H54 (cell line): ENCODE results near the gene PCCA.

Source experiments
- DNase-seq: peaks from one replicate; pipeline ENCODE4 v3.0.0; 2011; ENCODE audit warnings: low spot score, mixed read lengths; ENCODE audit not compliant: insufficient read length
- FAIRE-seq: peaks from 3 replicates; lab custom pipeline; 2011; peaks lifted over from hg19 to GRCh38; lab: Jason Lieb, UNC
- POLR2A ChIP-seq: IDR thresholded peaks from 2 replicates; pipeline ENCODE4 v1.6.1; 2011; ENCODE audit warnings: low read depth, mild to moderate bottlenecking, low read length

PCCA gene

DNA sequence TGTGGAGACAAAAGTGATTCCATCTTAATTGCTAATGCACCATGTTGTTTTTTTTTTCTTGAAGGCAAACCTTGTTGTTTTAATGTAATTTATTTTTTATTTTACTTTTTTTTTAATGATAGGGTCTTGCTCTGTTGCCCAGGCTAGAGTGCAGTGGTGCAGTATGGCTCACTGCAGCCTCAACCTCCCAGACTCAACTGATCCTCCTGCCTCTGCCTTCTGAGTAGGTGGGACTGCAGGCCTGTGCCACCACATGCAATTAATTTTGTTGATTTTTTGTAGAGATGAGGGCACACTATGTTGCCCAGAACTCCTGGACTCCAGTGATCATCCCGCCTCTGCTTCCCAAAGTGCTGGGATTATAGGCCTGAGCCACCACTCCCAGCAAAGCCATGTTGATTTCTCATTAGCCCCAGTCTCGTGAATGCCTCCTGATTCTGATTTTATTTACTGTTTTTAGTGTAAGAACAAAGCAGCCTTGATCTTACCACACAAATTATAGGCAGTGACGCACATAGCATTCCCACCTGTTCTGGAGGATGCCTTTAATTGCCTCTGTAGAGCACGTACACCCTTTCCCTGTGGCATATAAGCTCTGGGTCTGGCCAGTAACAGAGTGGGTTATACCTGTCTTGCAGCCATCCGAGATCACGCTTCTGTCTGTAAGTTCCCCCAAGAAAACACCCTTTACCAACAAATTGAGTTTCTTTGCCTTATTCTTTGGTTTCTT lies 349.3 kb downstream of the PCCA start:
- peak; percentile 69 for FAIRE-seq
- TF ChIP-seq POLR2A = no peak
- no peak for DNase-seq

DNA sequence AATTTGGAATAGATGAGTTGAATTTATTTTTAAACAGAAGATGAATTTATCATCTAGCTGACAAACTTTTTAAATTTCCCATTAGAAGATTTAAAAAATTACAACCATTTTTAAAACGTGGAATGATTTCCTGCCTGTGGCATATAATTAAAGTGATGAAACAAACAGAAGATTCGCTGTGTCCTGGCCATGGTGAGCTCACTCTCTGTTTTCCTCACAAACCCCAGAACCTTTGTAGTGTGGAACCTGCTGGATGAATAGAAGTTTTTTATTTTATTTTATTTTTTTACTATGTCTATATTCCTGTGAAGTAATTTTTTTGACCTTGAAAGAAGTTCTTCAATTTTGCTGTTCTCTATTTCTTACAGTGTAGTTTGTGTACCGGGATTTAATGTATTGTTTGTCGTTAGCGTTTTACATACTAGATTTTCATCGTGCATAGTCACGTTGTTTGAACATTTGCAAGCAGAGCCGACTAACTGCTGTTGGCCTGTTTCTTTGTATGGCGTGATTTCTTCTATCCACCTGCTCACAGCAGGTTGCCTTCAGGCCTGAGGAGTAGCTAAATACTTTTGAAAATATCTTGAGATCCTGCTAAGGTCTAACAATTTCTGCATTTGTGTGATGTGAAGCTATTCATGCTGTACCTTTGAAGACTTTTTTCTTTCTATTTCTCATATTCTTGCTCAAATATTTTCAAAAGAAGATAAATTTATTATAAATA lies 350.5 kb downstream of the PCCA start:
- peak; percentile 93 for FAIRE-seq
- no peak for TF ChIP-seq POLR2A
- no peak for DNase-seq

DNA sequence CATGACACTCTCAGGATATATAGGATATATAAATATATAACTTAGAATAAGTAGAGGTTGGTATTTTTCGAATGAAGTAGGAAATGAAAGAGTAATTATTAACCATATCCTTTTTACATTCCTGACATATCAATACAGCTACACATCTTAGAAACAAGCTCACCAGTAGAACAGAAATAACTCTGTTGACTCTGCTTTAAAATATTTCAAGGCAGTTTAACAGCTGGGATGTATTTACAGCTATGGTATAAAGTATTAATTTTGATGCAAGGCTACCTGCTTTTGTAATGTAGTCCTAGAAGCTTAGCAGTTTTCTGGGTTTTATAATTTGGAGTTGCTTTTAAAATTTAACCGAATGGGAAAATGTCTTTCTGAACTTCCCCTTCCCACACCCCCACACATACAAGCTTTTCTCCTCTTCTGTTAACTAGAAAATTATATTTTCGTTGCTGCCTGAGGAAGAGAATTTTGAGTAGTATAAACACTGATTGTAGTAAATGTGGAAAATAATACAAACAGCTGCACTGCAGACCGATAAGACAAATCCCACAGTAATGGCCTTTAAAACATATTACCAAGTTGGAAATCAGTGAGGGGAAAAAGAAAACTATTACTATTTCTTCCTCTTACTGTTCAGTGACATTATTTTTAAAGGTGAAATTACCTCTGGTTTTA lies 352.0 kb downstream of the PCCA start:
- FAIRE-seq (peak; percentile 93), DNase-seq (peak; percentile 26)
- no peak for TF ChIP-seq POLR2A

DNA sequence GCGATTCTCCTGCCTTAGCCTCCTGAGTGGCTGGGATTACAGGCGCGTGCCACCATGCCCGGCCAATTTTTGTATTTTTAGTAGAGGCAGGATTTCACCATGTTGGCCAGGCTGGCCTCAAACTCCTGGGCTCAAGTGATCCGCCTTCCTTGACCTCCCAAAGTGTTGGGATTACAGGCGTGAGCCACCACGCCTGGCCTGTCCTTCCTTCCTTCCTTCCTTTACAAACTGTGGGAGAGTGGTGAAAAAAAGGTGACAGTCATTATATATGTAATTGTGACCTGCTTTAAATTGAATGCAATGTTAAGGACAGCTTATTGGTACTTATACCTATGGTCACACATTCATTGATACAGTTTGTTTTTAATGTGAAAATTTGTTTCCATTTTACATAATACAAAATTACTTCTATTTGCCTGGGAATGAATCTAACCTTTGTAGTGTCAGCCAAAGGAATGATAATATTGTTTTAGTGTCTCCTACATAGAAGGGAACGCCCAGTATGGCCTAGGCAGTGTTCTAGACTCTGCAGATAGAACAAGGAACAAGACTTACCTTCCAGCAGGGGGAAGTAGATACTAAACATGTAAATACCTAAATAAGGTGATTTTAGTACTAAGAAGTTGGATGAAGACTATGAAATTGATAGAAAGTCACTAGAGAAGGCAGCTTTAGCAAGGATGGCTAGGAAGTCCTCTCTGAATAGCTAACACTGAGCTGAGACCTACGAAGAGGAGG lies 353.4 kb downstream of the PCCA start:
- DNase-seq (no peak), FAIRE-seq (peak; percentile 93)
- TF ChIP-seq POLR2A = no peak

DNA sequence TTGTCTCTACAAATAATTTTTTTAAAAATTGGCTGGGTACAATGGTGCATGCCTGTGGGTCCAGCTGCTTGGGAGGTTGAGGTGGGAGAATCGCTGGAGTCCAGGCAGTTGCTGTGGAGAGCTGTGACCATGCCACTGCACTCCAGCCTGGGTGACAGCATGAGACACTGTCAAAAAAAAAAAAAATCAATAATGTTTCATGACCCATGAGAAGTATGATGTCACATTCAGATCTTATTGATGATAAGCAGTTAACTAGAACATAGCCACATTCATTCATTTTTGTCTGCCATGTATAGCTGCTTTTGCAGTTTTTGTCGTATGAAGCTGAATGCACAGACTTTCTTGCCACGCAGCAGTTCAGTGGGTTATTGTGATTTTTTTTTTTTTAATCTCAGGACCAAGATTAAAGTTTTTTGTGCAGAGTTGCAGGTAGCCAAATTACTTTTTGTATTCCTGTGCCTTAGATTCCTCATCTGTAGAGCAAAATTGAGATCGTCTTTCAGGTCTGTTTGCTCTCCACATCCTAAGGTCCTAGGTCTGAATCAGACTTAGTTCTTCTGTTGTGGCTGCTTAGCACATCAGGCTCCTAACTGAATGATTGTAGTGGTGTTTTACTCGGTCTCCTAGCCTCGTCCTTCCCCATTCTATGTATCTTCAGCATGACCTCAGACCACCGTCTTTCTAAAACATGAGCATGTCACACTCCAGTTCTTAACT lies 354.5 kb downstream of the PCCA start:
- DNase-seq = no peak
- peak; percentile 94 for FAIRE-seq
- no peak for TF ChIP-seq POLR2A

DNA sequence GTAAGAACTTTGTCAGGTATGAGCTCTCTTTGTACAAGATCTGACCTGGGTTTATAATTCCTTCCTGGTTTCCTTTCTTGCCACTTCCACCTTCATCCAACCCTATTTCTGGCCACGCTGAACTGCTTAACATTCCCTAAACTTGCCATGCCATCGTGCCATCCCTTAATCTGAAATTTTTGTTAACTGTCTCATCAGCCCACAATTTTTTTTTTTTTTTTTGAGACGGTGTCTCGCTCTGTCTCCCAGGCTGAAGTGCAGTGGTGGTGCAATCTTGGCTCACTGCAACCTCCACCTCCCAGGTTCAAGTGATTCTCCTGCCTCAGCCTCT lies 355.1 kb downstream of the PCCA start:
- no peak for DNase-seq
- no peak for TF ChIP-seq POLR2A
- FAIRE-seq = no peak

DNA sequence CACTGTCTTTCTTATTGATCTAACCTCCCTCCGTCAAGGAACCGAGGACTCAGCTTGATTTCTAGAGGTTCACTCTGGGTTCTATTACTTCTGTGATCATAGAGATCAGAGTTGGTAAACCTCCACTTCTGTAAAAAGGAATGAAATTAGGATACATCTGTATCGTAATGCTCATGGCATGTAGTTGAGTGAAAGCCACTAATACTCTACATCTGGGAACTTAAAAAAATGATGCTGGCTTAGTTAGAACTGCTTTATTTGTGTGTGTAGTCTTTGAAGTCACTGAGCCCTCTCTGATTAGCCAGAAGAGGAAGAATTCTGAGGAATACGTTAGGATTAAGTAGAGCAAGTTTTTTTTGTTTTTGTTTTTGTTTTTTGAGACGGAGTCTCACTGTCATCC lies 358.9 kb downstream of the PCCA start:
- FAIRE-seq (peak; percentile 6), DNase-seq (no peak)
- TF ChIP-seq POLR2A = no peak

DNA sequence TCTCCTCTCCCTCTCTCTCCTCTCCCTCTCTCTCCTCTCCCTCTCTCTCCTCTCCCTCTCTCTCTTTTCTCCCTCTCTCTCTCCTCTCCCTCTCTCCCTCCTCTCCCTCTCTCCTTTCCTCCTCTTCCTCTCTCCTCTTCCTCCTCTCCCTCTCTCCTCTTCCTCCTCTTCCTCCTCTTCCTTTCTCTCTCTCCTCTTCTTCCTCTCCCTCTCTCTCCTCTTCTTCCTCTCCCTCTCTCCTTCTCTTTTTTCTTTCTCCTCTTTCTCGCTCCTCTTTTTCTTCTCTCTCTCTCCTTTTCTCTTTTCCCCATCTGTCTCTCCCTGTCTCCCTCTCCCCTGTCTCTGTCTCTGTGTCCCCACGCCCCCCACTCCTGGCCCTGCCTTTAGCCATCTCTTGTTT lies 363.0 kb downstream of the PCCA start:
- FAIRE-seq = no peak
- no peak for DNase-seq
- TF ChIP-seq POLR2A = no peak

DNA sequence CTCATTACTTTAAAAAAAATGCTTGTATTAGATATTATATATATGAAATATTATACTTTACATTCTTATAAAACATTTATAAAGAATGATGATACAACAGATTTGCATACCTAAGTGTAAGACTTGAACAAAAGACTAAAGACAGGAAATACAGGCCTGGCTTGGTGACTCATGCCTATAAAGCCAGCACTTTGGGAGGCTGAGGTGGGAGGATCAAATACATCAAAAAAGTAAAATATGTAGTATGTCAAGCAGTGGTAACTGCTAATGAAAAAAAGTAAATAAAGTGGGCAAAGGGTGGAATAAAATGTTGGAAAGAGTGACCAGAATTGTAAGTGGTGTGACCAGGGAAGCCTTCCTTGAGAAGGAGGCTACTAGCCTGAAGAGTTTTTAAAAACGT lies 366.0 kb downstream of the PCCA start:
- no peak for TF ChIP-seq POLR2A
- peak; percentile 40 for DNase-seq
- FAIRE-seq = peak; percentile 90

DNA sequence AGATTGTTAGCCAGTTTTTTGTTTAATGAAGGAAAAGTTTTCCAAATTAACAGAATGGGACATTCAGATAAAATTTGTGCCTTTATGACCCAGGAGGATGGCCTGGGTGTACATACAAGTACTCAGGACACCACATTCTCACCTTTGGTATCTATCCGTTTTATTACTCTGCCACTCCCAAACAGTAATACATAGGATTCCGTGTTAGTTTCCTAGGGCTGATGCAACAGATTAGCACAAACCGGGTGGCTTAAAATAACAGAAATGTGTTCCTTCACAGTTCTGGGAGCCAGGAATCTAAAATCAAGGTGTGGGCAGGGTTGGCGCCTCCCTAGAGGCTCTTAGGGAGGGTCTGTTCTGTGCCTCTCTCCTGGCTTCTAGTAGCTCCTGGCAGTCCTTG lies 369.8 kb downstream of the PCCA start:
- no peak for TF ChIP-seq POLR2A
- FAIRE-seq (peak; percentile 27), DNase-seq (no peak)

DNA sequence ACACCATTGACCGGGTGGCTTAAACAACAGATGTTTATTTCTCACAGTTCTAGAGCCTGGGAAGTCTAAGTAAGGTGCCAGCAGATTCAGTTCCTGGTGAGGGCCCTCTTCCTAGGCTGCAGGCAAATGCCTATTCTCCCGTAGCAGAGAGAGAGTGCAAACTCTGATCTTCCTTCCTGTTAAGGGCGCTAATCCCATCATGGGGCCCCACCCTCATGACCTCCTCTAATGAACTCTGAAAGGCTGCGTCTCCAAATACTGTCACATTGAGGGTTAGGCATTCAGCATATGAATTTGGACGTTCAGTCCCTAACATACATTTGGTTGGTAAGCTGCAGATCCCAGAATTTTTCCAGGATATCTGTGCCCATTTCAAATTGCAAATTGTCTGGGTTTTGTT lies 370.9 kb downstream of the PCCA start:
- no peak for DNase-seq
- no peak for TF ChIP-seq POLR2A
- no peak for FAIRE-seq

DNA sequence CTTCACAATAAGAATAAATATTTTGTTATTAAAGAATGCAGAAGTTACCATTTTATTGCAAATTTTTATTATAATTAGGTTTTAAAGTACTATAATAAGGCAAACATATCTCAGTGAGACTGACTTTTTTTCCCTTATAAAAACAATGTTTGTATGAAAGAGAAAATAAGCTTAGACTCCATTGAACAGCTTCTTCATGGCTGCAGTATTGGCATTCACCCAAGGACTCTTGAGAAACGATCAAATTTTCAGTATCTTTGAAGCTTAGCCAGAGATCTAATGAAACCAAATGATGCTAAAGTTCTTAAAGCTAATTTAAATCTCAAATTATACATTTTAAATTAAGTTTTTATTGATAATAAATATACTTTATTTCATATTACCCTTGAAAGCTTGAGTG lies 371.4 kb downstream of the PCCA start:
- FAIRE-seq = no peak
- no peak for DNase-seq
- no peak for TF ChIP-seq POLR2A

DNA sequence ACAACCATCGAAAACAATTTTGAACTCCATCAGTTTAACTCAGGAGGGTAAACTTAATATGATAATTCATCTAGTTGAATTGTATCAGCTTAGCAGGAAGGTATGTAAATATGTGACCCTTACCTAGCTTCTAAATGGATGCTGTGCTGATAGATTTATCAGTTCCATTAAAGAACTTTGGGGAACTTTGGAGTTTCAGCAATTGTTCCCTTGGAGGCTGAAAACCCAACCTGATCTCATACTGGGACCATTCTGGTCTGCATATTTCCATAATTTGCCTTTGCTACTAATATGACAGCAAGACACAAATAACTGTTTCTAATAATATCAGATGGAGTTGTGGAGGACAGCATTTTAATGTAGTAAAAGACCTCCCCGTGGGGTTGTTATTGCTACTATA lies 371.9 kb downstream of the PCCA start:
- TF ChIP-seq POLR2A = no peak
- FAIRE-seq (no peak), DNase-seq (no peak)
